Thoracic aorta (tissue), 2 donors: Measurements from ENCODE around the gene PBX3. TPM values are rescaled to one million over a fixed set of nuclear protein-coding genes. Genes with fewer than 3 reads are reported as not detected.

Experiments
- ATAC-seq: fragments of 150-250 bp; one replicate; pipeline ENCODE4 v1.8.0; 2017; ENCODE audit warnings: low read depth; ENCODE audit not compliant: insufficient number of reproducible peaks, low FRiP score
- DNase-seq: peaks from one replicate; pipeline ENCODE4 v3.0.0-alpha.2; 2020; ENCODE audit warnings: low spot score
- H3K27ac ChIP-seq, 2 donors: fragments of 200-600 bp; sonication (generic); 1 replicate in 1 of 2; 2 replicates in 1 of 2; pipeline ENCODE4 v1.5.1; 2016; ENCODE audit warnings: mild to moderate bottlenecking in 2 of 2, moderate library complexity in 2 of 2
- H3K27me3 ChIP-seq: fragments of 200-600 bp; sonication (generic); replicated peaks from 2 replicates; pipeline ENCODE4 v1.6.0; 2016; ENCODE audit warnings: mild to moderate bottlenecking; ENCODE audit not compliant: insufficient read depth
- H3K36me3 ChIP-seq: fragments of 200-600 bp; sonication (generic); one replicate; pipeline ENCODE4 v1.5.1; 2016
- H3K4me1 ChIP-seq, 2 donors: fragments of 200-600 bp; sonication (generic); 1 replicate in 1 of 2; 2 replicates in 1 of 2; pipeline versions ENCODE4 v1.5.1 to v1.6.0; 2016; ENCODE audit warnings: low read depth in 2 of 2, mild to moderate bottlenecking in 1 of 2; ENCODE audit not compliant: control insufficient read depth in 1 of 2
- H3K4me3 ChIP-seq: fragments of 200-600 bp; sonication (generic); 2 replicates; pipeline ENCODE4 v1.5.1; 2016; ENCODE audit warnings: mild to moderate bottlenecking
- H3K9me3 ChIP-seq: fragments of 200-600 bp; sonication (generic); 2 replicates; pipeline ENCODE4 v1.5.1; 2016
- CTCF ChIP-seq: fragments of 200-600 bp; sonication (generic); IDR thresholded peaks from one replicate; pipeline ENCODE4 v1.5.1; 2019; ENCODE audit warnings: antibody characterized with exemption
- total RNA-seq, 2 donors: library from RNA; depleted of rRNA; stranded (reverse); fragments of >200 nt; gene quantifications; one replicate each; pipeline versions ENCODE4 v1.1.0 to v1.2.3, GENCODE V29; 2016

The PBX3 gene
- total RNA-seq, 2 donors from 2014 or later = 23.9 to 34.8 TPM

- no peak for TF ChIP-seq CTCF
- Histone ChIP-seq H3K4me3 (no peak overlapping the region), H3K27me3 (no peaks in the 10 kb centered on the region), H3K27ac (no peak overlapping the region), H3K4me1 (no peaks in the 10 kb centered on the region), H3K36me3 (no peaks in the 10 kb centered on the region), H3K9me3 (no peaks in the 10 kb centered on the region)
- DNase-seq (no peak), ATAC-seq (no peak)
These were observed 222.7 kb downstream of the PBX3 start for GRCh38 chr9:125969868-125970267.

- ATAC-seq (no peak), DNase-seq (no peak)
- no peak overlapping the region for H3K4me3 ChIP-seq
- no peaks in the 10 kb centered on the region for H3K4me1 ChIP-seq
- TF ChIP-seq CTCF = no peak
- no peaks in the 10 kb centered on the region for H3K9me3 ChIP-seq
- H3K27me3 ChIP-seq = no peaks in the 10 kb centered on the region
- no peak overlapping the region for H3K27ac ChIP-seq
- no peaks in the 10 kb centered on the region for H3K36me3 ChIP-seq
These were observed 223.2 kb downstream of the PBX3 start for GRCh38 chr9:125970340-125970739.

- no peaks in the 10 kb centered on the region for H3K9me3 ChIP-seq
- DNase-seq = no peak
- no peaks in the 10 kb centered on the region for H3K4me1 ChIP-seq
- no peak overlapping the region for H3K27ac ChIP-seq
- ATAC-seq = no peak
- no peaks in the 10 kb centered on the region for H3K27me3 ChIP-seq
- TF ChIP-seq CTCF = no peak
- no peak overlapping the region for H3K4me3 ChIP-seq
- no peaks in the 10 kb centered on the region for H3K36me3 ChIP-seq
These were observed 223.9 kb downstream of the PBX3 start for GRCh38 chr9:125971050-125971449.

GRCh38 chr9:125972012-125972729, 225.0 kb downstream of the PBX3 start:
- no peak for DNase-seq
- TF ChIP-seq CTCF = no peak
- no peak overlapping the region for H3K27ac ChIP-seq
- H3K4me3 ChIP-seq = no peak overlapping the region
- ATAC-seq = no peak
- H3K9me3 ChIP-seq = no peaks in the 10 kb centered on the region
- no peaks in the 10 kb centered on the region for H3K27me3 ChIP-seq
- no peaks in the 10 kb centered on the region for H3K4me1 ChIP-seq
- no peaks in the 10 kb centered on the region for H3K36me3 ChIP-seq

GRCh38 chr9:125973547-125973946, 226.4 kb downstream of the PBX3 start:
- Histone ChIP-seq H3K27ac (no peak overlapping the region), H3K9me3 (no peaks in the 10 kb centered on the region), H3K4me1 (no peaks in the 10 kb centered on the region), H3K4me3 (no peak overlapping the region), H3K27me3 (no peaks in the 10 kb centered on the region), H3K36me3 (no peaks in the 10 kb centered on the region)
- TF ChIP-seq CTCF = no peak
- DNase-seq (no peak), ATAC-seq (no peak)
